ENCODE measurements around the gene DNAJB4. TPM values are rescaled to one million over a fixed set of nuclear protein-coding genes. Genes with fewer than 3 reads are reported as not detected.

DNAJB4 gene
- total RNA-seq, 2 experiments from 2014 or later, result 19.2 to 22.7 TPM

- CTCF ChIA-PET, result interaction anchor here (1.1 to 3.1 kb wide), 2 partner anchors 10 to 26 kb away, joined by 3 to 19 read pairs; partner anchors contain the start of gene FUBP1
- intact Hi-C loops (cut with DNase I, micrococcal nuclease), result loop anchor here in 1 of 2 experiments (5.0 to 10.0 kb wide), 4 partner anchors 38 to 1931 kb away; partner anchors contain the start of genes IFI44 and ST6GALNAC3
- no peaks in the 10 kb centered on the region for H3K9me3 Mint-ChIP-seq
- ATAC-seq (ENCODE audit: poor library complexity), result no peak
- TF ChIP-seq CTCF (IDR thresholded peaks at IDR 0.05), result no peak
- POLR2A ChIA-PET, result interaction anchor here (0.8 to 9.3 kb wide), 8 partner anchors 11 to 615 kb away, joined by 3 to 419 read pairs (median 14); partner anchors contain the start of genes FUBP1, GIPC2, IFI44L and ZZZ3
- Histone ChIP-seq H3K4me1 (ENCODE audit: insufficient read depth, low read length) (peaks cover 4% of the 10 kb centered on the region), H3K36me3 (ENCODE audit: insufficient read depth, low read length) (no peaks in the 10 kb centered on the region), H3K9me3 (ENCODE audit: control insufficient read depth in 1 of 2, insufficient read depth in 1 of 2, low read length in 2 of 2) (no peaks in the 10 kb centered on the region), H3K27ac (ENCODE audit: low read depth in 1 of 2, low read length in 2 of 2) (no peak overlapping the region), H3K4me3 (ENCODE audit: low read length) (peak overlapping the region; percentile 71), H3K27me3 (ENCODE audit: control insufficient read depth in 1 of 2, insufficient read depth in 2 of 2, low read length in 2 of 2) (no peaks in the 10 kb centered on the region)
- DNase-seq, result peak in 3 of 14 experiments; percentile 31 to 43 (median 36)
- H3K27me3 Mint-ChIP-seq, result no peaks in the 10 kb centered on the region
- H3K36me3 Mint-ChIP-seq (ENCODE audit: low read depth), result peaks cover 8% of the 10 kb centered on the region
- peak overlapping the region; percentile 98 for H3K27ac Mint-ChIP-seq
- H3K4me3 Mint-ChIP-seq, result peak overlapping the region; percentile 86
- peaks cover 61% of the 10 kb centered on the region for H3K4me1 Mint-ChIP-seq (ENCODE audit: low read depth)
Observed at GRCh38 chr1:78005755-78006154, 1.0 kb downstream of the DNAJB4 start.

DNA sequence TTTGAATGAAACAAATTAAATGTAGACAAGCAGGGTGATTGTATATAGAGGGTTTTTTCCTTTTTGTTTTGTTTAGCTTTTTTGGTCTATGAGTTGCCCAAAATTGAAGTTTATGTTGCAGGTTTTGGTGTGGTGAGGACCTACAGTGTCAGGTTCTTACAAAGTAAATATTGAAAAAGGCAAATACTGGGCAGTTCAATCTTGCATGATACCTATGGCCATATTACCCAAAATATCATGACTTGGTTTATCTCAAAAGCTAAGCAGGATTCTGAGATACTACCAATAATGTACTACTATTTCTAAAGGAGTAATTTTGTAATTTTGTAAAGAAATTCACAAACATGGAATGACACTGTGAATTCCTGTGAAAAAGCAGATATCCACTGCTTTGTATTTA is 1.8 kb downstream of the DNAJB4 start:
- peaks cover 61% of the 10 kb centered on the region for H3K4me1 Mint-ChIP-seq (ENCODE audit: low read depth)

DNA sequence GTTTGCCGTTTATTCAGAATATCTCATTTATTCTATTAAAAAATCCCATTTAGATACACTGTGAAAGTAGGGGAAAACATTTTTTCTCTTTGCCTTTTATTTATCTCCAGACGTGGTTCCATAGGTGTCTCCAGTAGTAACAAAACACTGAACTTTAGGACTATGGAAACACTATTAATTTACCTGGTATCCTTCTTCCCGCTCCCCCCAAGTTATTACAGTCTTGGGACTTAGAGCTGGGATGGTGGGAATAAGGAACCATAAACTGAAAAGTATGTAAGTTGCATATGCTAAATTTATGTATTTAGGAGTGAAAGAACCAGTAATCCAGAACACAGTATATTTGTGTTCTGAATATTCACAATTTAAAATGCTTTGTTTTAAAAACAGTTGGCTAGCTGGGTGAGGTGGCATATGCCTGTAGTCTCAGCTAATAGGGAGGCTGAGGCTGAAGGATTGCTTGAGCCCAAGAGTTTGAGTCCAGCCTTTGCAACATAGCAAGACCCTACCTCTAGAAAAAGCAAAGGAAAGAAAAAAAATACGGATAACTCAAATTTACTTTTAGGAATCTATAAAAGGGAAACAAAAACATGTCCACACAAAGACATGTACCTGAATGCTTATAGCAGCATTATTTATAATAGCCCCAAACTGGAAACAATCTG is 3.1 kb downstream of the DNAJB4 start:
- no peak for TF ChIP-seq CTCF (IDR thresholded peaks at IDR 0.05)
- ChIA-PET CTCF (no interaction called here), POLR2A (interaction anchor here (9.3 kb wide), 1 partner anchor 29 kb away, joined by 419 read pairs; the partner anchor contains the start of gene FUBP1)
- no peaks in the 10 kb centered on the region for H3K27me3 Mint-ChIP-seq
- Histone ChIP-seq H3K9me3 (ENCODE audit: control insufficient read depth in 1 of 2, insufficient read depth in 1 of 2, low read length in 2 of 2) (no peaks in the 10 kb centered on the region), H3K27me3 (ENCODE audit: control insufficient read depth in 1 of 2, insufficient read depth in 2 of 2, low read length in 2 of 2) (no peaks in the 10 kb centered on the region), H3K27ac (ENCODE audit: low read depth in 1 of 2, low read length in 2 of 2) (no peak overlapping the region), H3K36me3 (ENCODE audit: insufficient read depth, low read length) (no peaks in the 10 kb centered on the region), H3K4me3 (ENCODE audit: low read length) (no peak overlapping the region), H3K4me1 (ENCODE audit: insufficient read depth, low read length) (peaks cover 4% of the 10 kb centered on the region)
- H3K36me3 Mint-ChIP-seq (ENCODE audit: low read depth), result peaks cover 8% of the 10 kb centered on the region
- peak overlapping the region; percentile 22 for H3K4me3 Mint-ChIP-seq
- intact Hi-C loops (cut with DNase I, micrococcal nuclease), result loop anchor here in 1 of 2 experiments (5.0 to 10.0 kb wide), 4 partner anchors 41 to 1933 kb away; partner anchors contain the start of genes IFI44 and ST6GALNAC3
- peaks cover 61% of the 10 kb centered on the region for H3K4me1 Mint-ChIP-seq (ENCODE audit: low read depth)
- H3K9me3 Mint-ChIP-seq, result no peaks in the 10 kb centered on the region
- H3K27ac Mint-ChIP-seq, result no peak overlapping the region
- no peak for ATAC-seq (ENCODE audit: poor library complexity)
- no peak for DNase-seq

More for the DNA sequence above, 1.8 kb downstream of the DNAJB4 start:
- peaks cover 8% of the 10 kb centered on the region for H3K36me3 Mint-ChIP-seq (ENCODE audit: low read depth)
- ChIA-PET CTCF (interaction anchor here (0.9 to 1.1 kb wide), 2 partner anchors 11 to 31 kb away, joined by 3 read pairs; no protein-coding TSS in a partner anchor), POLR2A (interaction anchor here (1.1 to 9.3 kb wide), 3 partner anchors 12 to 38 kb away, joined by 3 to 419 read pairs (median 33); partner anchors contain the start of genes FUBP1 and GIPC2)
- peak overlapping the region; percentile 12 for H3K4me3 Mint-ChIP-seq
- Histone ChIP-seq H3K4me3 (ENCODE audit: low read length) (no peak overlapping the region), H3K27ac (ENCODE audit: low read depth in 1 of 2, low read length in 2 of 2) (no peak overlapping the region), H3K27me3 (ENCODE audit: control insufficient read depth in 1 of 2, insufficient read depth in 2 of 2, low read length in 2 of 2) (no peaks in the 10 kb centered on the region), H3K36me3 (ENCODE audit: insufficient read depth, low read length) (no peaks in the 10 kb centered on the region), H3K4me1 (ENCODE audit: insufficient read depth, low read length) (peaks cover 4% of the 10 kb centered on the region), H3K9me3 (ENCODE audit: control insufficient read depth in 1 of 2, insufficient read depth in 1 of 2, low read length in 2 of 2) (no peaks in the 10 kb centered on the region)
- no peaks in the 10 kb centered on the region for H3K9me3 Mint-ChIP-seq
- H3K27me3 Mint-ChIP-seq, result no peaks in the 10 kb centered on the region
- no peak for TF ChIP-seq CTCF (IDR thresholded peaks at IDR 0.05)
- DNase-seq (no peak), ATAC-seq (ENCODE audit: poor library complexity) (no peak)
- intact Hi-C loops (cut with DNase I, micrococcal nuclease), result loop anchor here in 1 of 2 experiments (5.0 to 10.0 kb wide), 4 partner anchors 39 to 1932 kb away; partner anchors contain the start of genes IFI44 and ST6GALNAC3
- H3K27ac Mint-ChIP-seq, result peak overlapping the region; percentile 98
